Measurements from ENCODE around the gene STXBP3. TPM values are rescaled to one million over a fixed set of nuclear protein-coding genes. Genes with fewer than 3 reads are reported as not detected.
A peak's percentile ranks its signal among the peaks of the same experiment; 100 is the strongest.
"Not testable (repeated sequence)": the region's sequence is repeated elsewhere in the genome, so short reads cannot be mapped to it uniquely, and the experiment has no call there.

The STXBP3 gene
- total RNA-seq = 10 to 100 TPM; 38.9 to 39.3 TPM

DNA sequence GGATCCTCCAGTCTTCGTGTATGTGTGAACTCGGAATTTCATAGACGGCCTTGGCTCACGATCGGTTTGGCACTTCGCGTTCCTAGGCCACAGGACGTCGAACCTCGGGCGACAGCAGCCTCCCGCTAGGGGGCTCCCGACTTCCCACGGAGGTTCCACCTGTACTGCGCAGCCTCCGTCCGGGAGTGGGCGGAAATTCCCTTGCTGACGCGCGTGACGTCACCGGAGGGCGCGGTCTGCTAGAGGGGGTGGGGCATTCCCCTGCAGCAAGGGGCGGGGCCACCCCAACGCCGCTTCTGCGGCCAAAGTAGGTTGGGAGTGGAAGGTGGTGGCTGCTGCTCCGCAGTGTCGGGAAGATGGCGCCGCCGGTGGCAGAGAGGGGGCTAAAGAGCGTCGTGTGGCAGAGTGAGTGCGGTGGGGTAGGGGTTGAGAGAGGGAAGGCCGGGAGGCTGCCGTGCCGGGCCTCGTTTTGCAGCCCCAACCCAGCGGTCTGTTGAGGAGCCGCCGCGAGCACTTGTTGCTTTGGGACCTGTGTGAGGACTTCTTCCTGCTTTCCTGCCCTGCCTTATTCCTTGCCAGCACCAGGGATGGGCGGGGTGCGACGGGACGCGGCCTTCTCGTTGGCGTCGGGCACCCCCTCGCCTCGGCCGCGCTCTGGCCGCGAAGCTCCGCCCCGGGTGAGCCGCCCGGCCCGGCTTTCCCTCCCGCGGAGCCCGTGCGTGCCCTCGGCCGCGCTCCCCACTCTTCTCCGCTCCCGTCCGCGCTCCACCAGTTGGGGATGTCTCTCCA lies at the start of gene STXBP3:
Gene STXBP3, plus strand, starts transcription at position 293 of the 789 bp plus-strand sequence. Its CDS starts 64 bp downstream, at position 357.
- ChIA-PET CTCF (interaction anchor here (1.0 to 1.4 kb wide), 2 partner anchors 53 to 216 kb away, joined by 3 read pairs; no protein-coding TSS in a partner anchor), POLR2A (interaction anchor here (0.5 to 1.0 kb wide), 3 partner anchors 48 to 255 kb away, joined by 3 to 5 read pairs (median 3); no protein-coding TSS in a partner anchor)
- Mint-ChIP-seq H3K4me3 (peak within 1 kb of the TSS; percentile 96), H3K36me3 (ENCODE audit: low read depth) (no peaks in the 10 kb centered on the region), H3K27me3 (no peaks in the 10 kb centered on the region), H3K27ac (peak within 1 kb of the TSS; percentile 99), H3K4me1 (peaks cover 29% of the 10 kb centered on the region), H3K9me3 (ENCODE audit: low read depth) (no peaks in the 10 kb centered on the region)
- peak; percentile 94 for ATAC-seq
- intact Hi-C loops (cut with DNase I, micrococcal nuclease) = loop anchor here (1.0 to 5.0 kb wide), 16 partner anchors 42 to 736 kb away; partner anchors contain the start of genes PRPF38B (in 2 of the 2), TMEM167B (in 2 of the 2), ATXN7L2 (in 1 of the 2) and CLCC1 (in 1 of the 2)
- DNase-seq = peak; percentile 100

DNA sequence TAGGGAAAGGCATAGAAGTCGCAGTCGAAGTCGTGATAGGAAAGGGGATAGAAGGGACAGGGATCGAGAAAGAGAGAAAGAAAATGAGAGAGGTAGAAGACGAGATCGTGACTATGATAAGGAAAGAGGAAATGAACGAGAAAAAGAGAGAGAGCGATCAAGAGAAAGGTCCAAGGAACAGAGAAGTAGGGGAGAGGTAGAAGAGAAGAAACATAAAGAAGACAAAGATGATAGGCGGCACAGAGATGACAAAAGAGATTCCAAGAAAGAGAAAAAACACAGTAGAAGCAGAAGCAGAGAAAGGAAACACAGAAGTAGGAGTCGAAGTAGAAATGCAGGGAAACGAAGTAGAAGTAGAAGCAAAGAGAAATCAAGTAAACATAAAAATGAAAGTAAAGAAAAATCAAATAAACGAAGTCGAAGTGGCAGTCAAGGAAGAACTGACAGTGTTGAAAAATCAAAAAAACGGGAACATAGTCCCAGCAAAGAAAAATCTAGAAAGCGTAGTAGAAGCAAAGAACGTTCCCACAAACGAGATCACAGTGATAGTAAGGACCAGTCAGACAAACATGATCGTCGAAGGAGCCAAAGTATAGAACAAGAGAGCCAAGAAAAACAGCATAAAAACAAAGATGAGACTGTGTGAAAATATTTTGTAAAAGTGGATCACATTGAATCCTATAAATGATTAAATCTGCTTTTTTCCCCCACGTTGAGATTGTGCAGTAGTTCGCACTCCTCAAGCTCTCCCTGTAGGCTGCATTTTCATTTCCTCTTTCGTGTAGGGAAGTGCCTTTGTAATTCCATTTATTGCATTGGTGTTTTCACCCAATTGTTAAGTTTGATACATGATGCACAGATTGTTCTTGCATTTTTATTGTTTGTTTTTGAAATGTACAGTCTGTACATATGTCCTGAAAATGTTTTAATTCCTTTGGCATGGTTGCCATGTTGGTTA lies 46.8 kb upstream of the STXBP3 start:
- Mint-ChIP-seq H3K27me3 (no peaks in the 10 kb centered on the region), H3K9me3 (ENCODE audit: low read depth) (no peaks in the 10 kb centered on the region), H3K4me1 (peaks cover 71% of the 10 kb centered on the region), H3K27ac (peak overlapping the region; percentile 83), H3K36me3 (ENCODE audit: low read depth) (peaks cover 64% of the 10 kb centered on the region), H3K4me3 (peak overlapping the region; percentile 60)
- DNase-seq (no peak), ATAC-seq (no peak)
- ChIA-PET POLR2A (no interaction called here), CTCF (no interaction called here)
- intact Hi-C loops (cut with DNase I, micrococcal nuclease) = loop anchor here (10.0 kb wide), 2 partner anchors 185 to 195 kb away; no protein-coding TSS in a partner anchor

- H3K4me3 Mint-ChIP-seq = no peak overlapping the region
- ChIA-PET CTCF (interaction anchor here (0.9 to 1.0 kb wide), 2 partner anchors 9 kb away, joined by 3 to 5 read pairs; partner anchors contain the start of gene PRPF38B), POLR2A (interaction anchor here (1.0 to 4.7 kb wide), 2 partner anchors 9 to 18 kb away, joined by 3 to 25 read pairs; partner anchors contain the start of gene PRPF38B)
- no peak overlapping the region for H3K27ac Mint-ChIP-seq
- H3K36me3 Mint-ChIP-seq (ENCODE audit: low read depth) = peaks cover 52% of the 10 kb centered on the region
- ATAC-seq = no peak
- peaks cover 70% of the 10 kb centered on the region for H3K4me1 Mint-ChIP-seq
- no peak for DNase-seq
- no peaks in the 10 kb centered on the region for H3K9me3 Mint-ChIP-seq (ENCODE audit: low read depth)
- intact Hi-C loops (cut with DNase I, micrococcal nuclease) = loop anchor here in 1 of 2 experiments (10.0 kb wide), 1 partner anchor 187 kb away; no protein-coding TSS in a partner anchor
- H3K27me3 Mint-ChIP-seq = no peaks in the 10 kb centered on the region
Observed at GRCh38 chr1:108701176-108701849, 45.2 kb upstream of the STXBP3 start.

GRCh38 chr1:108702109-108702508 lies 44.4 kb upstream of the STXBP3 start:
- H3K4me1 Mint-ChIP-seq = peaks cover 64% of the 10 kb centered on the region
- H3K4me3 Mint-ChIP-seq; DNase-seq; H3K27me3 Mint-ChIP-seq; ATAC-seq; H3K9me3 Mint-ChIP-seq (ENCODE audit: low read depth): not testable (repeated sequence)
- intact Hi-C loops (cut with DNase I, micrococcal nuclease) = loop anchor here in 1 of 2 experiments (10.0 kb wide), 1 partner anchor 187 kb away; no protein-coding TSS in a partner anchor
- H3K27ac Mint-ChIP-seq = peak overlapping the region; percentile 25
- H3K36me3 Mint-ChIP-seq (ENCODE audit: low read depth) = peaks cover 44% of the 10 kb centered on the region
- ChIA-PET CTCF (interaction anchor here (1.0 kb wide), 1 partner anchor 10 kb away, joined by 5 read pairs; the partner anchor contains the start of gene PRPF38B), POLR2A (interaction anchor here (1.0 to 4.7 kb wide), 4 partner anchors 9 to 398 kb away, joined by 3 to 25 read pairs (median 4); partner anchors contain the start of gene PRPF38B)

GRCh38 chr1:108703939-108704338 lies 42.5 kb upstream of the STXBP3 start:
- intact Hi-C loops (cut with DNase I, micrococcal nuclease) = loop anchor here (1.0 to 10.0 kb wide), 4 partner anchors 12 to 189 kb away; partner anchors contain the start of genes PRPF38B (in 2 of the 2) and STXBP3 (in 2 of the 2)
- DNase-seq = peak; percentile 46
- Mint-ChIP-seq H3K27me3 (no peaks in the 10 kb centered on the region), H3K27ac (peak overlapping the region; percentile 86), H3K36me3 (ENCODE audit: low read depth) (peaks cover 27% of the 10 kb centered on the region), H3K4me3 (peak overlapping the region; percentile 49), H3K4me1 (peaks cover 55% of the 10 kb centered on the region), H3K9me3 (ENCODE audit: low read depth) (no peaks in the 10 kb centered on the region)
- ChIA-PET CTCF (no interaction called here), POLR2A (interaction anchor here (4.7 kb wide), 1 partner anchor 11 kb away, joined by 25 read pairs; the partner anchor contains the start of gene PRPF38B)
- ATAC-seq = peak; percentile 85

DNA sequence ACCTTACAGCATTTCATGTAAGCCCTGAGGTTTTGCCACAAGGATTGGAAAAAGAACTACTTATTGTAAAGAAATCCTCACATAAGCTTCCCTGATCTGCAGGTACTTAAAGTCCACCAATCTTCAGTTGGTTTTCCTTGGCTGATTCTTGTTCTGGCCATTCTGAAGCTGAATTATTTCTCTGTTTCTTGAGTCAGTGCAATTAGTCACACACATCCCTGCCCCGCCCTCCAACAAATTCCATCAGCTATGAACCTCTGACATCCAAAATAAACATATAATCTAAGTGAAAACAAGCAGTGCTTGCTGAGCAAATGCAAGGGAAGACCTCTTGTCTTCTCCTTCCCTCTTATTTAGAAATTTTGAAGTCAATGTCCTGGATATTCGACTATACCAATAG lies 42.0 kb upstream of the STXBP3 start:
- Mint-ChIP-seq H3K36me3 (ENCODE audit: low read depth) (peaks cover 21% of the 10 kb centered on the region), H3K4me1 (peaks cover 53% of the 10 kb centered on the region), H3K4me3 (no peak overlapping the region), H3K27me3 (no peaks in the 10 kb centered on the region), H3K9me3 (ENCODE audit: low read depth) (no peaks in the 10 kb centered on the region), H3K27ac (peak overlapping the region; percentile 86)
- CTCF ChIA-PET = interaction anchor here (0.5 to 1.1 kb wide), 3 partner anchors 25 to 396 kb away, joined by 3 read pairs; no protein-coding TSS in a partner anchor
- POLR2A ChIA-PET = interaction anchor here (0.6 to 4.7 kb wide), 2 partner anchors 12 to 86 kb away, joined by 6 to 25 read pairs; partner anchors contain the start of gene PRPF38B
- intact Hi-C loops (cut with DNase I, micrococcal nuclease) = loop anchor here (1.0 to 10.0 kb wide), 4 partner anchors 12 to 190 kb away; partner anchors contain the start of genes PRPF38B (in 2 of the 2) and STXBP3 (in 2 of the 2)
- ATAC-seq (no peak), DNase-seq (peak; percentile 21)

DNA sequence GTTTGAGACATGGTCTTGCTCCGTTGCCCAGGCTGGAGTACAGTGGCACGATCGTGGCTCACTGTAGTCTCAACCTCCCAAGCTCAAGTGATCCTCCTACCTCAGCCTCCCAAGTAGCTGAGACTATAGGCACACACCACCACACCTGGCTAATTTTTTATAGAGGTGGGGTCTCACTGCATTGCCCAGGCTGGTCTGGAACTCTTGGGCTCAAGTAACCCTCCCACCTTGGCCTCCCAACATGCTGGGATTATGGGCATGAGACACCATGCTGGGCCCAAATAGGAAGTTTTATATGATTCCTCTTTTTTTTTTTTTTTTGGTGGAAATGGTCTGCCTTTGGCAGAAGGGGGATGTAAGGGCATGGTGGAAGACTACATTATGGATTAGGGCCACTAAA lies 39.8 kb upstream of the STXBP3 start:
- CTCF ChIA-PET = no interaction called here
- Mint-ChIP-seq H3K27me3 (no peaks in the 10 kb centered on the region), H3K27ac (no peak overlapping the region), H3K9me3 (ENCODE audit: low read depth) (no peaks in the 10 kb centered on the region), H3K4me3 (no peak overlapping the region), H3K36me3 (ENCODE audit: low read depth) (peaks cover 9% of the 10 kb centered on the region), H3K4me1 (peaks cover 43% of the 10 kb centered on the region)
- ATAC-seq = no peak
- POLR2A ChIA-PET = no interaction called here
- DNase-seq = no peak
- intact Hi-C loops (cut with DNase I, micrococcal nuclease) = loop anchor here in 1 of 2 experiments (10.0 kb wide), 1 partner anchor 192 kb away; no protein-coding TSS in a partner anchor

DNA sequence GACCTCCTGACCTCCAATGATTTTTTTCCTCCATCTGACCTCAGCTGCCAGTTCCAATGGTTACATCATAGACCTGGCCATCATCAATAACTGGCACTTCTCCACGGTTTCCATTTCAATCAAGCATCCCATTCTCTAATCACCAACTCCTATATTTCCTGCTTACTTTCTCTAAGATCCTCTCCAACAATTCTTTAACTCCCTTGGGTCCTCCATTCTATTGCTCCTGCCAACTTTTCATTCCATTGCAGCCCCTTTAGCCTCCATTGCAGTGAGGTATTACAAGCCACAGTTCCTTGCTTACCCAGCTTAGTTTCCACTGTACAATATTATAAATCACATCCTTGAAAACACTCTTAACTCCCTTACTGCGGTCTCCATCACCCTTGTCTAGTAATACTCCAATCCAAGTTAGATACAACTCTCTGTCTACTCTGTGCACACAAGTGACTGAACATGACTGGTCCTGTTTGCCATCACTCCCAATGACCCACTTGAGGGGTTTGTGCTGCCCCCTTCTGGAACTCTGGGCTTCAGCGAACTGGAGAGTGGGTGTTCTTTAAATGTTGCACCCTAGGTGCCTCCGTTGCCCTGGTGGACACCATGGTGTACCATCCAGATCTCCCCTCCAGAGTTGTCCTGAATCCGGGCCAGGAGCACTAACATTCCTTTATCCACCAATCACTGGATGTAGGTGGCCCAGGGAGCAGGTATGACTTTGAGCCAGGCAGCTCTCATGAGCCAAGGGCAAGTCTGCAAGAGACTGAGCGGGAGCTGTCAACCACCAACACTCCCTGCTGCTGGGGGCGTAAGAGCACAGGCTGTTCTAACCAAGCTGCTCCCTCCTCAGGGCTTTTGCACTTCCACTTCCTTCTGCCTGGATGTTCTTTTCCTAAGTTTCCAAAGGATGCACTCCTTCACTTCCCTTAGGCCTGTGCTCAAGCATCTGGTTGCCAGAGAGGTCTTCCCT lies 37.5 kb upstream of the STXBP3 start:
- Mint-ChIP-seq H3K27ac (no peak overlapping the region), H3K4me1 (peaks cover 25% of the 10 kb centered on the region)

GRCh38 chr1:108712606-108713150 lies 33.8 kb upstream of the STXBP3 start, which contains the start of gene FNDC7:
Gene FNDC7, plus strand, starts transcription at chr1:108712908. Its CDS starts 26 bp downstream, at chr1:108712934.
- ATAC-seq (no peak), DNase-seq (no peak)
- Mint-ChIP-seq H3K4me3 (no peak within 1 kb of the TSS), H3K9me3 (ENCODE audit: low read depth) (no peaks in the 10 kb centered on the region), H3K27me3 (no peaks in the 10 kb centered on the region), H3K27ac (no peak within 1 kb of the TSS), H3K36me3 (ENCODE audit: low read depth) (no peaks in the 10 kb centered on the region), H3K4me1 (peaks cover 7% of the 10 kb centered on the region)
- intact Hi-C loops (cut with DNase I, micrococcal nuclease) = no loop called here
- ChIA-PET POLR2A (no interaction called here), CTCF (interaction anchor here (0.7 to 1.5 kb wide), 3 partner anchors 9 to 152 kb away, joined by 3 read pairs; no protein-coding TSS in a partner anchor)

More for the DNA sequence above, 37.5 kb upstream of the STXBP3 start:
- ChIA-PET CTCF (interaction anchor here (0.7 to 1.8 kb wide), 9 partner anchors 14 to 539 kb away, joined by 3 to 7 read pairs (median 3); partner anchors contain the start of gene PRPF38B), POLR2A (interaction anchor here (1.0 kb wide), 1 partner anchor 17 kb away, joined by 5 read pairs; the partner anchor contains the start of gene PRPF38B)
- no peaks in the 10 kb centered on the region for H3K9me3 Mint-ChIP-seq (ENCODE audit: low read depth)
- peak; percentile 78 for DNase-seq
- ATAC-seq = peak; percentile 86
- no peak overlapping the region for H3K4me3 Mint-ChIP-seq
- no peaks in the 10 kb centered on the region for H3K27me3 Mint-ChIP-seq
- intact Hi-C loops (cut with DNase I, micrococcal nuclease) = loop anchor here (2.0 to 10.0 kb wide), 2 partner anchors 194 to 196 kb away; no protein-coding TSS in a partner anchor
- no peaks in the 10 kb centered on the region for H3K36me3 Mint-ChIP-seq (ENCODE audit: low read depth)

Measured in activated CD4-positive, alpha-beta T cell treated with anti-CD3 and anti-CD28 coated beads for 36 hours (primary cell).